HG03060 (cell line): ENCODE data around the gene PRDM5.

Experiments used
- ATAC-seq: cut with Tn5 transposase; IDR thresholded peaks from one replicate; pipeline ENCODE4 v1.9.1; 2021; ENCODE audit warnings: low read depth, moderate number of reproducible peaks; ENCODE audit not compliant: unreplicated experiment

PRDM5 gene

DNA sequence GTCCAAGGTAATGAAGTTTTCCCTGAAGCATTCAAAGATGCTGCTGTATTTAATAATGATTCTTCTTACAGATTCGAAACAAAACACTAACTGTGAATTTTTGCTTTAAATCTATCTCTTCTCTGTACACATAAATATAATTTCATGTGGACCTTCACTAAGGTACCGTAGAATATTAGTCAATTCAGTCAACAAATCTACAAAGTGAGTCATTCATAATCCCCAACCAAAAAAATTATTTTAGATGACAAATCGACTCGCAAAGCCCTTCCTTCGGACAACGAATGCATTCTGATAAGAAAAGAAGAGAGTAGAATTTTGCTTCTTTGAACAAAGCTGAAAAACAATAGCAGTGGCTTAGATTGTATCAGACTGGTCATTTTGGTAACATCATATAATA, 95.7 kb downstream of the PRDM5 start:
- ATAC-seq = no peak

DNA sequence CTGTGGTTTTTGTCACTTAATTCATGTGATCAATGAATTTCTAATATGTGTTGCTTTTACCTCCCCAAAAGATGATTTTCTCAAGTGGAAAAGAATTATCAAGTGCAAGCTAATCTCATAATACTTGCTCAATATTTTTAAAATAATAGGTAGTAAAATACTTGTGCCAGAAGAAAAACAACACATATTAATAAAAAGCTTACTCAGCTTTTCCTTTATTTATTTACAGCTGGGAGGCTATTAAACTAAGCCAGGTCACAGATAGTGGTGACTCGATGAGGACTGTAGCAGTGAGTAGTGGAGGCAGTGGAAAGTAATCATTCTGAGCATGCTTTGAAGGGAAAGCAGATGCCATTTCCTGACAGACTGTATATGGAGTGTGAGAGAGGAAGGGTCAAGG, 96.1 kb downstream of the PRDM5 start:
- ATAC-seq = no peak

DNA sequence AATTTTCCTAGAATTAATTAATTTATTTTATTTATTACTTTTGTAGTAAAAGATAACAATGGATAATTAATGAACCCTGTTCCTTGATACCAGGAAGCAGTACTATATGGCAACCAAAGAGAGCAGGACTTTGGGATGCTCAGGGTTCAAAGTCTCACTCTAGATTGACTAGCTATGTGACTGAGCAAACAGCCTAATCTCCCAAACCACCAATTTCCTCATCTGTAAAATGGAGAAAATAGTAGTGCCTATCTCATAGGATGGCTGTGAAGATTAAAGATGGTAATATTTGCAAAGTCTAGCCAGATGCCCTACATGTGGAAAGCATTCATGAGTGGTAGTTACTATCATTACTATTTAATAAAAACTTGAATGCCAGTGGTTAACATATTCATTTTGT, 97.6 kb downstream of the PRDM5 start:
- no peak for ATAC-seq

- no peak for ATAC-seq
These were observed 100.5 kb downstream of the PRDM5 start for GRCh38 chr4:120821977-120822376.

GRCh38 chr4:120821029-120821428, 101.5 kb downstream of the PRDM5 start:
- no peak for ATAC-seq

GRCh38 chr4:120819805-120820437, 102.6 kb downstream of the PRDM5 start:
- no peak for ATAC-seq

- no peak for ATAC-seq
These were observed 106.1 kb downstream of the PRDM5 start for GRCh38 chr4:120816296-120816965.

DNA sequence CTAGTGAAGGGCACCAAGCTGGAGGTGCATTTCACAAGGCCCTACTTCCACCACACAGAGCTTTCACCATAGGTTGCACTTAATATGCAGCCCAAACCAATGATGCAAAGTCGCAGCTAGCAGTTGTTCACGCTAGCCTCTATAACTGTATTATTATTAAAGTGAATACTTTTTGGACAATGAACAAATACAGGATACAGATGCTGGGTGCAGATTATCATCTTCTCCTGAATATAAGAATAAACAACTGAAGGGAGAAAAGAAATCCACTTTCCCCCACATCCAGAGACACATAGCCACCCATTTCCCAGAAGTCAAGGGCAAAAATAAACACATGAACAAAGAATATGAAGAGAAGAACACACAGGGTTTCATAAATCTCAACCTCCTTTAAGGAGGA, 107.2 kb downstream of the PRDM5 start:
- ATAC-seq = no peak

DNA sequence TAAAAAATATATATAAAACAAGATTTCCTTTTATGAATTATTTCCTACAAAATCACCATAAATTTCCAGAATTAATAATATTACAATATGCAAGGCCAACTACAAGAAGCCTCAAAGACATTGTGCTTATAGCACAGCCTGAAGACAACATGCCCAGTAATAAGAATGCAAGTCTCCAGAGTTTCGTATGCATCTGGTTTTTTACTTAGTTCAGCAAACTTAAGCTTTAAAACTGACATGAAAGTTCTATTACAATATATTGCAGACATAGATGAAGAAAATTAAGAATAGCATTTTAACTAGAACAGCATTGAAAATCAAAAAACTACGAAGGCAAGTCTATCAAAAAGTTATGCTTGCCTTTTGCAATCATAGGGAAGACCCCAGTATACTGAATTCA, 107.6 kb downstream of the PRDM5 start:
- ATAC-seq = no peak

DNA sequence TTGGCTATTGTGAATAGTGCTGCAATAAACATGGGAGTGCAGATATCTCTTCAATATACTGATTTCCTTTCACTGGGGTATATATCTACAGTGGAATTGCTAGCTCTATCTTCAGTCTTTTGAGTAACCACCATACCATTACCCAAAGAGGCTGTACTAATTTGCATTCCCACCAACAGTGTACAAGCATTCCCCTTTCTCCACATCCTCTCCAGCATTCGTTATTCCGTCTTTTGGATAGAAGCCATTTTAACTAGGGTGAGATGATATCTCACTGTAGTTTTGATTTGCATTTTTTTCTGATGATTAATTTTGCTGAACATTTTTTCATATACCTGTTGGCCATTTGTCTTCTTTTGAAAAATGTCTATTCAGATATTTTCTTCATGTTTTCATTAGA, 110.3 kb downstream of the PRDM5 start:
- no peak for ATAC-seq

- ATAC-seq = no peak
These were observed 113.0 kb downstream of the PRDM5 start for GRCh38 chr4:120809518-120809917.

DNA sequence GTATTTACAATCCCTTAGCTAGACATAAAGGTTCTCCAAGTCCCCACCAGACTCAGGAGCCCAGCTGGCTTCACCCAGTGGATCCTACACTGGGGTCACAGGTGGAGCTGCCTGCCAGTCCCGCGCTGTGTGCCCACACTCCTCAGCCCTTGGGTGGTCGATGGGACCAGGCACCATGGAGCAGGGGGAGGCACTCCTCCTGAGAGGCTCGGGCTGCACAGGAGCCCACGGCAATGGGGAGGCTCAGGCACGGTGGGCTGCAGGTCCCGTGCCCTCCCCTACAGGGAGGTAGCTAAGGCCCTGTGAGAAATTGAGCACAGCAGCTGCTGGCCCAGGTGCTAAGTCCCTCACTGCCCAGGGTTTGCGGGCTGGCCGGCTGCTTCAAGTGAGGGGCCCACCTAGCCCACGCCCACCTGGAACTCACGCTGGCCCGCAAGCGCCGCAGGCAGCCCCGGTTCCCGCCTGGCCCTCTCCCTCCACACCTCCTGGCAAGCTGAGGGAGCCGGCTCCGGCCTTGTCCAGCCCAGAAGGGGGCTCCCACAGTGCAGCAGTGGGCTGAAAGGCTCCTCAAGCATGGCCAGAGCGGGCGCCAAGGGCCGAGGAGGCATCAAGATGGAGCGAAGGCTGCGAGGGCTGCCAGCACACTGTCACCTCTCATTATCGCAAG, 113.9 kb downstream of the PRDM5 start:
- ATAC-seq = no peak

- no peak for ATAC-seq
These were observed 121.3 kb downstream of the PRDM5 start for GRCh38 chr4:120801137-120801758.

- ATAC-seq = no peak
These were observed 124.0 kb downstream of the PRDM5 start for GRCh38 chr4:120798570-120798969.

DNA sequence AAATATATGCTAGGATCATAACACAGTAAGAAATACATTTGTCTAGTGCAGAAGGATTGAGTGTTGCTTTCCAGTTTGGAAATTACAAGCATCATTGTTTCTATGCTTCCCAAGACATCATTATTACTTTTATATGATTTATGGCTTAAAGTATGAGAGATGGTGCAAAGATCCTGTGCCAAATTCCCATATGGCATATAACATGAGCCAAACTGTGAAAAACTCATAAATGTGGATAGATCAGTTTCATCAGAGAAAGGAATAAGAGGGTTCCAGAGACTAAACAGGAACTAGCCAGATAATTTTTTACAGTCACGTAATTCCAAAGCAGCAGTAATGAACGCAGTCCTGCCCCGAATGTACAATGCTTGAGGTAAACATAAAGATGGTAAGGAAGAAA, 126.3 kb downstream of the PRDM5 start:
- ATAC-seq = no peak

- no peak for ATAC-seq
These were observed 137.3 kb downstream of the PRDM5 start for GRCh38 chr4:120785202-120785601.

DNA sequence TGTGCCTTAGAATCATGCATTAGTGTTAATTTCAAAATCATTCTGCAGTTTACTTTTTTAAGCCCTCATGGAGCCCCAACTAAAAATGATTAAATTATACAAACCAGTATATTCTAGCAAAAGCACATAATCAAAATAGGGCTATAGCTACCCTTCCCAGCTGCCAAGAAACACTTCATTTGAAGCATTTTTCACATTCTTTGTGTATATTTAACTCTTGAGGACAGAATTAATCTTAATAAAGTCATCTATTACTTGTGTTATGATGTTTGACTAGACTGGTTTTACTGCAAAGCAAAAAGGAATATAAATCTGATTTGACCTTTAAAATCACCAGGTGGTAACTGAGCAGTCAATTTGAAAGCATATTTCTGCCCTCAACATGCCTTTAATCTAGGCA, 145.1 kb downstream of the PRDM5 start:
- no peak for ATAC-seq

DNA sequence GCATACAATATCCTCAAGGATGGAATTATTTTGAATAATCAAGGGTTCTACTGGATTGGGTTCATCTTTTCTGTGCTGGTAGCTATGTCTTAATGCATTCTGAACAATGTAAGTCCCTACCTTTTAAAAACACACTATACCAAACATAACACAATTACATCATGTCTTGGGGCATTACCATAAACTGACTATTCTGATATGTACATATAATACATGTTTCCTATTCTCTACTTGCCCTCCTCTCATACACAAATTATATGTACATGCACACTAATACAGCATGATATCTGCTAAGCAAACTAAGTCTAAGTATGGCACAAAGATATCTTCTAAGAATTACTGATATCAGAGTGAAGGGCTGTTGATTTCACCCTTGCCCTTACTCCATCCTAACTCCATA, 147.1 kb downstream of the PRDM5 start:
- ATAC-seq = no peak

GRCh38 chr4:120773641-120774040, 148.9 kb downstream of the PRDM5 start:
- no peak for ATAC-seq

- ATAC-seq = no peak
These were observed 150.6 kb downstream of the PRDM5 start for GRCh38 chr4:120771907-120772306.

- no peak for ATAC-seq
These were observed 151.6 kb downstream of the PRDM5 start for GRCh38 chr4:120770897-120771296.

DNA sequence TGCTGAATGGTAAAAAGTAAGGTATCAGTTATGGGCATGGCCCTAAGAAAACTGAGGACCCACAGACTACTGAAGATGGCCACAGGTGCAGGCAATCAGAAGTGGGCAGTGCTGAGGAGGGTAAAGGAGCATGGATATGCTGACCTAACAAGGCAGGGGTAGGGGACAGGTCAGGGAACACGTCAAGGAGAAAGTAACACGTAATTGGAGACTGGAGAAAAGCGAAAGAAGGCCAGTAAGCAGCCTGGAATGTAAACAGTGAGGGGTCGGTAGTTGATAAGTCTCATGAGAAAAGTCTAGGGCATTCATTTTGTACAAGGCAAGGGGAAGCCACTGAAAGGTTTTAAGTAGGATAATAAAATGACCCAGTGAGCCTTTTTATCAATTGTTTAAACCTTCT, 153.3 kb downstream of the PRDM5 start:
- ATAC-seq = no peak
